ENCODE results near the gene TMEFF2.

The TMEFF2 gene

GRCh38 chr2:192194866-192195547 is at the start of gene TMEFF2:
TSS of gene TMEFF2 (minus strand) at chr2:192194933. CDS start at chr2:192194524, 409 bp downstream.
- peak in 2 of 4 experiments; percentile 8 to 15 for DNase-seq

GRCh38 chr2:192243488-192243887 is 48.8 kb upstream of the TMEFF2 start:
- no peak for DNase-seq

GRCh38 chr2:192236136-192236535 is 41.4 kb upstream of the TMEFF2 start:
- no peak for DNase-seq

GRCh38 chr2:192230889-192231453 is 36.2 kb upstream of the TMEFF2 start:
- no peak for DNase-seq

- DNase-seq: no peak
These were observed 34.0 kb upstream of the TMEFF2 start for GRCh38 chr2:192228685-192229084.

- DNase-seq: no peak
These were observed 24.2 kb upstream of the TMEFF2 start for GRCh38 chr2:192218970-192219369.

- no peak for DNase-seq
These were observed 23.6 kb upstream of the TMEFF2 start for GRCh38 chr2:192218377-192218776.

GRCh38 chr2:192216336-192216735 is 21.6 kb upstream of the TMEFF2 start:
- no peak for DNase-seq

- no peak for DNase-seq
These were observed 20.6 kb upstream of the TMEFF2 start for GRCh38 chr2:192215096-192215877.

GRCh38 chr2:192208848-192209247 is 14.1 kb upstream of the TMEFF2 start:
- no peak for DNase-seq

GRCh38 chr2:192206399-192206798 is 11.7 kb upstream of the TMEFF2 start:
- DNase-seq: no peak

- no peak for DNase-seq
These were observed 9.1 kb upstream of the TMEFF2 start for GRCh38 chr2:192203876-192204275.

GRCh38 chr2:192202373-192202772 is 7.6 kb upstream of the TMEFF2 start:
- DNase-seq: no peak

GRCh38 chr2:192201116-192201515 is 6.4 kb upstream of the TMEFF2 start:
- no peak for DNase-seq

GRCh38 chr2:192197357-192197756 is 2.6 kb upstream of the TMEFF2 start:
- DNase-seq: no peak

GRCh38 chr2:192196421-192197194 is 1.9 kb upstream of the TMEFF2 start:
- DNase-seq: no peak

- peak in 1 of 4 experiments; percentile 0 for DNase-seq
These were observed 1.1 kb upstream of the TMEFF2 start for GRCh38 chr2:192195548-192196418.

GRCh38 chr2:192194265-192194865 is 368 bp downstream of the TMEFF2 start:
- DNase-seq: peak in 2 of 4 experiments; percentile 2 to 7

- no peak for DNase-seq
These were observed 4.3 kb downstream of the TMEFF2 start for GRCh38 chr2:192190474-192190873.

- DNase-seq: no peak
These were observed 7.9 kb downstream of the TMEFF2 start for GRCh38 chr2:192186806-192187205.

GRCh38 chr2:192184349-192184748 is 10.4 kb downstream of the TMEFF2 start:
- DNase-seq: no peak

- DNase-seq: no peak
These were observed 11.4 kb downstream of the TMEFF2 start for GRCh38 chr2:192183296-192183695.

Measured in activated naive CD4-positive, alpha-beta T cell (primary cell).